BE2C (cell line): ENCODE measurements around the gene TXNRD1.

Experiments used
- DNase-seq: peaks from one replicate; pipeline ENCODE4 v3.0.0-alpha.2; 2020
- H3K27me3 ChIP-seq: fragments of 250-450 bp; sonication (Bioruptor Pico); 2 replicates; pipeline ENCODE4 v1.5.1; 2020; ENCODE audit warnings: mild to moderate bottlenecking
- H3K36me3 ChIP-seq: fragments of 250-450 bp; sonication (Bioruptor Pico); 2 replicates; pipeline ENCODE4 v1.5.1; 2020; ENCODE audit warnings: mild to moderate bottlenecking
- H3K4me1 ChIP-seq: fragments of 250-450 bp; sonication (Bioruptor Pico); 2 replicates; pipeline ENCODE4 v1.5.1; 2020
- H3K4me3 ChIP-seq: 2 replicates; pipeline ENCODE4 v1.5.1; 2011; ENCODE audit warnings: low read depth, low read length
- H3K9me3 ChIP-seq: fragments of 250-450 bp; sonication (Bioruptor Pico); 2 replicates; pipeline ENCODE4 v1.5.1; 2020
- CTCF ChIP-seq: IDR thresholded peaks from 2 replicates; pipeline ENCODE4 v1.5.1; 2012; ENCODE audit warnings: mild to moderate bottlenecking, low read depth, low read length

TXNRD1 gene

GRCh38 chr12:104276273-104277131 lies 60.9 kb downstream of the TXNRD1 start:
- no peak for TF ChIP-seq CTCF

GRCh38 chr12:104279164-104279563 lies 63.6 kb downstream of the TXNRD1 start:
- no peak for TF ChIP-seq CTCF
- Histone ChIP-seq H3K4me3 (no peak overlapping the region), H3K27me3 (no peaks in the 10 kb centered on the region), H3K9me3 (no peaks in the 10 kb centered on the region), H3K36me3 (no peaks in the 10 kb centered on the region), H3K4me1 (no peaks in the 10 kb centered on the region)
- no peak for DNase-seq

More at GRCh38 chr12:104276273-104277131, 60.9 kb downstream of the TXNRD1 start:
- DNase-seq = no peak
- Histone ChIP-seq H3K27me3 (no peaks in the 10 kb centered on the region), H3K36me3 (no peaks in the 10 kb centered on the region), H3K9me3 (no peaks in the 10 kb centered on the region), H3K4me1 (no peaks in the 10 kb centered on the region), H3K4me3 (no peak overlapping the region)

DNA sequence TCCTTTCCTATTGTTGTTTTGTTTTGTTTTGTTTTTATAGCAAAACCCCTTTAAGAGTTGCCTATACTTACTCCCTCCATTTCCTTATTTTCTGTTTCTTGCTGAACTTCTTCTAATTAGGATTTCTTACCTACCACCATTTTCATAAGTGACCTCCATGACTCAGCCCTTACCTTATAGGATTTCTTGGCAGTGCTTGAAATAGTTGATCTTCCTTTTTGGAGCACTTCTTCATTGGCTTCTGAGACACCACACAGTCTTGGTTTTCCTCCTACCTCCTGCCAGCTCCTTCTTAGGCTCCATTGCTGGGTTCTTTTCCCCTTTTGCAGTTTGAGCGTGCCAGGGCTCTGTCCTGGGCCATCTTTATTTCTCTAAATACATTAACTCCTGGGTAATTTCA lies 64.5 kb downstream of the TXNRD1 start:
- Histone ChIP-seq H3K27me3 (no peaks in the 10 kb centered on the region), H3K4me1 (no peaks in the 10 kb centered on the region), H3K9me3 (no peaks in the 10 kb centered on the region), H3K36me3 (no peaks in the 10 kb centered on the region), H3K4me3 (no peak overlapping the region)
- no peak for TF ChIP-seq CTCF
- DNase-seq = no peak

DNA sequence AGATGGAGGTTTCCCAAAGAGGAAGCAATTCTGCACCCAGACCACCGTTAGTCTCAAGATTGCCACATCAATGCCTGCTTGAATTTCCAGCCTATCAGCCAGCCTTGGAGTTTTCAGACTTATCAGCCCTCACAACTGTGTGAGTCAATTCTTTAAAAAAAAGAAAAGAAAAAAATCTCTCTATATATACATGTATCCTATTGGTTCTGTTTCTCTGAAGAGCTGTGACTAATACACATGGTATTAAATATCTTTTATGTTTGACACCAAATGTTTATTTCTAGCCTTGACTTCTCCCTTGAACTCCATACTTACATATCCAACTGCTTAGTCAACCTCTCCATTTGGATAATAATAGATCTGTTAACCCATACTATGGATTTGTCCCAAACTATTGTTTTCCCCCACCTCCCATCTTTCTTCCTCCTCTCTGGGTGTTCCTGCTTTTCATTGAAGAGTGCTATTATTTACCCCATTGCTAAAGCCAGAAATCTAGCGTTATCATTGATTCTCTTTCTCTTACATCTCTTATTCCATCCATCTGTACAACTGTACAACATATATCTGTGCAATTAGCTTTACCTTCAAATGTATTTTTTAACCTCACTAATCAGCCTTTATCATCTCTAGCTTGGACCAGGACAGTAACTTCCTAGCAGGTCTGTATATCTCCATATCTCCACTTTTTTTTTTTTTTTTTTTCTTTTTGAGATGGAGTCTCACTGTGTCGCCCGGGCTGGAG lies 65.3 kb downstream of the TXNRD1 start:
- no peak for DNase-seq
- no peak overlapping the region for H3K4me3 ChIP-seq
- H3K36me3 ChIP-seq = no peaks in the 10 kb centered on the region
- no peaks in the 10 kb centered on the region for H3K9me3 ChIP-seq
- peaks cover 1% of the 10 kb centered on the region for H3K4me1 ChIP-seq
- H3K27me3 ChIP-seq = no peaks in the 10 kb centered on the region
- TF ChIP-seq CTCF = no peak

GRCh38 chr12:104281636-104282035 lies 66.1 kb downstream of the TXNRD1 start:
- DNase-seq = no peak
- Histone ChIP-seq H3K36me3 (no peaks in the 10 kb centered on the region), H3K4me3 (no peak overlapping the region), H3K4me1 (peaks cover 5% of the 10 kb centered on the region), H3K27me3 (no peaks in the 10 kb centered on the region), H3K9me3 (no peaks in the 10 kb centered on the region)
- TF ChIP-seq CTCF = no peak

DNA sequence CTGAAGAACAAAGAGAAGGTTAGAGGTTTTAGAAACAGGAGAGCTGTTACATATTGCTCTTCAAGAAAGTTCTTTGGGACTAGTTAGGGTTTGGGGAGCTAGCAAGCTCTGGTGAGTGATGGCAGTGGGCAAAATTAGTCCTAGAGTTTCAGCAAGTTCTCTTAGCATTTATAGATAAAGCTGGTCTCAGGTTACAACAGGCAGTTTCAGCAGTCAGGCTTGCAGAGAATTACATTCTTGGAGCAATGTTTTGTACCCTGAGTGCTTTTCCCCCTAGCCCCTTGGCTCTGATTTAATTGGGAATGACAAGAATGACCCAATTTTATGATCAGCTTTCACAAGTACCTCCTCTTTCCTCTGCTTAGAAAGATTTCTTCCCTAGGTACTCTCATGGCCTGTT lies 66.5 kb downstream of the TXNRD1 start:
- no peak for TF ChIP-seq CTCF
- H3K36me3 ChIP-seq = no peaks in the 10 kb centered on the region
- no peak for DNase-seq
- no peak overlapping the region for H3K4me3 ChIP-seq
- no peaks in the 10 kb centered on the region for H3K9me3 ChIP-seq
- peaks cover 5% of the 10 kb centered on the region for H3K4me1 ChIP-seq
- H3K27me3 ChIP-seq = no peaks in the 10 kb centered on the region
